ENCODE data around the gene NKRF.

NKRF gene

GRCh38 chrX:119624951-119625668 lies 18.9 kb upstream of the NKRF start:
- Mint-ChIP-seq H3K36me3 (peaks cover 97% of the 10 kb centered on the region), H3K4me1 (no peaks in the 10 kb centered on the region), H3K9me3 (no peaks in the 10 kb centered on the region), H3K4me3 (no peak overlapping the region), H3K27ac (peak overlapping the region; percentile 43)
- no peak for DNase-seq (ENCODE audit: low spot score in 2 of 2)
- ATAC-seq: no peak

DNA sequence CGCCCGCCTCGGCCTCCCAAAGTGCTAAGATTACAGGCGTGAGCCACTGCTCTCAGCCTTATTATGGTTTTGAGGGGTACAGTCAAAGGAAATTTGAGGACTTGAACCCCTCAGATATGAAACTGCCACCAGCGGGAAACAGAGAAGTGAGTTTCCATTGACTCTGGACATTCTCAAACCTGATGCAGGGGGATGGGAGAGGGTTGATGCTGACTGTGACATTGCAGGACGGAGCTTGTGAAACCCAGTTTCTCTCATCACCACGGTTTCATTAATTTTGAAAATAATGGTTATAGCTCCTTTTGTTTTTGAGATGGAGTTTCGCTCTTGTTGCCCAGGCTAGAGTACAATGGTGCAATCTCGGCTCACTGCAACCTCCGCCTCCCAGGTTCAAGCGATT lies 18.2 kb upstream of the NKRF start:
- no peak overlapping the region for H3K27ac Mint-ChIP-seq
- no peaks in the 10 kb centered on the region for H3K4me1 Mint-ChIP-seq
- H3K36me3 Mint-ChIP-seq: peaks cover 97% of the 10 kb centered on the region
- ATAC-seq: no peak
- no peak for DNase-seq (ENCODE audit: low spot score in 2 of 2)
- H3K9me3 Mint-ChIP-seq: no peaks in the 10 kb centered on the region
- H3K4me3 Mint-ChIP-seq: no peak overlapping the region

GRCh38 chrX:119622356-119623232 lies 16.4 kb upstream of the NKRF start:
- Mint-ChIP-seq H3K36me3 (peaks cover 94% of the 10 kb centered on the region), H3K9me3 (no peaks in the 10 kb centered on the region), H3K27ac (no peak overlapping the region), H3K4me1 (no peaks in the 10 kb centered on the region), H3K4me3 (no peak overlapping the region)
- ATAC-seq (no peak), DNase-seq (ENCODE audit: low spot score in 2 of 2) (no peak)

DNA sequence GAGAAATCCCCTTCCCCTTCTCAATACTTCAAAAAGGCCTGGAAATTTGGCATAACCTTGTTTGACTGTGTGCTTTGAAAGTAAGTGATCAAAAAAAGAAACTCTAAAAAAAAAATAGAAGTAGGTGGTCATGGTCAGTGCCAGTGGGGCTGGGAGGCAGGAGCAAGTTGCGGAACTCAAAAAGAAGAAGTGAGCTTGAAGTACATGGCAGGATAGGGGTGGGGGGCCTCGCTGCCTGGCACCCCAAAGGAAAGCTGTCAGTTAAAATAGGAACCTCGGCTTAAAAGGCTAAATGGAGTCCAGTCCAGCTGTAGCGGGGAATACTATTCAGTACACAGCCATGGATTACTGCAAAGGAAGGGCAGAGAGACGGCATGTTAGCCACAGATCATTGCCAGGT lies 12.2 kb upstream of the NKRF start:
- Mint-ChIP-seq H3K4me1 (no peaks in the 10 kb centered on the region), H3K27ac (no peak overlapping the region), H3K9me3 (no peaks in the 10 kb centered on the region), H3K4me3 (no peak overlapping the region), H3K36me3 (peaks cover 62% of the 10 kb centered on the region)
- ATAC-seq (no peak), DNase-seq (ENCODE audit: low spot score in 2 of 2) (no peak)

DNA sequence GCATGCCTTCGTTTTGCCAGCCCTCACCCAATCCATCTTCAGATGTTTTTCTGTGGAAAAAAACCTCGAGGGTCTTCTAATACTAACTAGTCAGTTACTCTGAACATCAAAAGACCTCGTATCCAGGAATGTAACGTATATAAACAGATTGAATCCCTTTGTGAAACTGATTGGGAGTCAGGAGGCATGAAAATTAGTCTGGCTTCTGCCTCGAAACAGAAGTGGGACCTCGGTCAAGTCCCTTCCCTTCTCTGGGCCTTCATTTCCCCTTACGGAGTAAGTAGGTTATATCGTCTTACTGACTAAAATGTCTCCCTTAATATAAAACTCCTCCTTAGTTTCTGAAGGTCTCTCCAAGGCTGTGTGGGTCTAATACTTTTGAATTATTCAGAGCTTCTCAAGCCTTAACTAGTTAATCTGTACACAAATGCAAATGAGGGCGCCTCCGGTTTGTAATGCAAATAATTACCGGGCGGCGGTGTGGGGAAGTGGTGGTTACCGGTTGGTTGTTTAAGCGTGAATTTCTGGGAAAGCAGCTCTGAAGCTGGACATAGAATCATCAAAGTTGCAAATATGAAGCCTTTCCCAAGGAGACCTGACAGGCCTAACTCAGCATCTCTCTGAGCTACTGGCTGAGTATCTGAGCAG lies 11.4 kb upstream of the NKRF start:
- H3K9me3 Mint-ChIP-seq: no peaks in the 10 kb centered on the region
- no peaks in the 10 kb centered on the region for H3K4me1 Mint-ChIP-seq
- H3K27ac Mint-ChIP-seq: no peak overlapping the region
- DNase-seq (ENCODE audit: low spot score in 2 of 2) (no peak), ATAC-seq (no peak)
- H3K4me3 Mint-ChIP-seq: no peak overlapping the region
- H3K36me3 Mint-ChIP-seq: peaks cover 61% of the 10 kb centered on the region

- Mint-ChIP-seq H3K9me3 (no peaks in the 10 kb centered on the region), H3K36me3 (peaks cover 39% of the 10 kb centered on the region), H3K4me1 (no peaks in the 10 kb centered on the region), H3K27ac (no peak overlapping the region), H3K4me3 (no peak overlapping the region)
- DNase-seq (ENCODE audit: low spot score in 2 of 2) (no peak), ATAC-seq (no peak)
These were observed 8.6 kb upstream of the NKRF start for GRCh38 chrX:119614776-119615175.

- no peak for ATAC-seq
- peaks cover 39% of the 10 kb centered on the region for H3K36me3 Mint-ChIP-seq
These were observed 780 bp upstream of the NKRF start for GRCh38 chrX:119607018-119607389.

GRCh38 chrX:119605464-119606279 lies 552 bp downstream of the NKRF start:
- H3K36me3 Mint-ChIP-seq: peaks cover 52% of the 10 kb centered on the region
- peaks cover 25% of the 10 kb centered on the region for H3K4me1 Mint-ChIP-seq
- DNase-seq (ENCODE audit: low spot score in 2 of 2): peak; percentile 3 to 61
- peak; percentile 78 for ATAC-seq
- no peaks in the 10 kb centered on the region for H3K9me3 Mint-ChIP-seq
- H3K4me3 Mint-ChIP-seq: peak overlapping the region; percentile 90
- peak overlapping the region; percentile 95 for H3K27ac Mint-ChIP-seq

More at GRCh38 chrX:119607018-119607389, 780 bp upstream of the NKRF start:
- Mint-ChIP-seq H3K4me1 (peaks cover 25% of the 10 kb centered on the region), H3K27ac (peak overlapping the region; percentile 95), H3K9me3 (no peaks in the 10 kb centered on the region), H3K4me3 (peak overlapping the region; percentile 90)
- no peak for DNase-seq (ENCODE audit: low spot score in 2 of 2)

DNA sequence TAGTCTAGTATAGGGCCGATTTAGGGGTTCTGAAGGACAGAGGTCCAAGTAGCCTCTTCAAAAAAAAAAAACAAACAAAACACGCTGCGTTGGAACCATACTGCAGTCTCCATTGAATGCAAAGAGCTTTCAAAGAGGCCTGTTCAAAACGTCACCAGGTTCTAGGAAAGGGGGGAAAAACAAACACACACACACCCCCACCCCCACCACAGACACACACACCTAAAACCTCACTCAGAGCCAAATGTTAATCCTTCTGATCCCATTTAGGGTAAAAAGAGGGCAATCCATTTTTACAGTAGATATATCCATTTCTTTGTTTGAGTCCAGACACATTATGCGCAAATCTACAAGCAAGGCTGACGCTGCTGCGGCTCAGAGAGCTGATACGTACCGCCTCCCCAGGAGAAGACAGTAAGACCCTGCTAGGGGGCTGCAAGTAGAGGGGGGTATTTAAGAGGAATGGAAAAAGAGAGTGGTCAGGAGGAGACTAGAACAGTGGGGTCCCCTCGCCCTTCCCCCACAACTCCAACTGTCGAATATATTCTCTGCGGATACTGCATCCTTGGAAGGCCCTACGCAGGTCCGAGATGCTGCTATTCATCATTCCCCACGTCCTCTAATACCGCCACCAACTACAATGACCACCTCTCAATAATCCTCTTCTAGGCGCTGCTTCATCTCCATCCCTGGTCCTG lies 1.3 kb downstream of the NKRF start:
- Mint-ChIP-seq H3K4me3 (peak overlapping the region; percentile 90), H3K4me1 (peaks cover 25% of the 10 kb centered on the region), H3K9me3 (no peaks in the 10 kb centered on the region), H3K27ac (peak overlapping the region; percentile 95), H3K36me3 (peaks cover 60% of the 10 kb centered on the region)
- DNase-seq (ENCODE audit: low spot score in 2 of 2) (no peak), ATAC-seq (no peak)

DNA sequence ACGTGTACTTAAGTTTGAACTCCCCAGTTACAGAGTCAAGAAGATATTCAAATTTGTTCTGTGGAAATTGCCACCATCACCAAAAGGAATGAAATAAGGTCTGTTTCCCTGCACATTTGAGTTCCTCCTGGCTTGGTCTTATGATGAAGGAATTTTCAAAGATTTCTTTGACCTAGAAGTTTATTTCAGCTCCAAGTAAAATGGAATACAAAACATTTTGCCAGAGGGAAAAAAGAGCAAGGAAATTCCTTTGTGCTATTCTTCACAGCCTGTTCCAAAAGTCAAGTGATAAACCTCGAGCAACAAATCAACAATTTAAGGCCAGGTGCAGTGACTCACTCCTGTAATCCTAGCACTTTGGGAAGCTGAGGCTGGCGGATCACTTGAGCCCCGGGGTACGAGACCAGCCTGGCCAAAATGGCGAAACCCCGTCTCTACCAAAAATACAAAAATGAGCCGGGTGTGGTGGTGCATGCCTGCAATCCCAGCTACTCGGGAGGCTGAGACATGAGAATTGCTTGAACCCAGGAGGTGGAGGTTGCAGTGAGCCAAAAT lies 3.4 kb downstream of the NKRF start:
- Mint-ChIP-seq H3K27ac (no peak overlapping the region), H3K4me3 (no peak overlapping the region)
- ATAC-seq: no peak

GRCh38 chrX:119589810-119590209 lies 16.4 kb downstream of the NKRF start:
- H3K4me1 Mint-ChIP-seq: no peaks in the 10 kb centered on the region
- ATAC-seq (no peak), DNase-seq (ENCODE audit: low spot score in 2 of 2) (no peak)
- H3K4me3 Mint-ChIP-seq: no peak overlapping the region
- H3K27ac Mint-ChIP-seq: peak overlapping the region; percentile 16
- H3K9me3 Mint-ChIP-seq: no peaks in the 10 kb centered on the region
- H3K36me3 Mint-ChIP-seq: peaks cover 84% of the 10 kb centered on the region

More for the DNA sequence above, 3.4 kb downstream of the NKRF start:
- Mint-ChIP-seq H3K4me1 (peaks cover 25% of the 10 kb centered on the region), H3K36me3 (peaks cover 71% of the 10 kb centered on the region), H3K9me3 (no peaks in the 10 kb centered on the region)
- no peak for DNase-seq (ENCODE audit: low spot score in 2 of 2)

- DNase-seq (ENCODE audit: low spot score in 2 of 2) (no peak), ATAC-seq (peak; percentile 80)
- Mint-ChIP-seq H3K4me1 (peaks cover 7% of the 10 kb centered on the region), H3K9me3 (no peaks in the 10 kb centered on the region), H3K4me3 (no peak overlapping the region), H3K36me3 (peaks cover 42% of the 10 kb centered on the region), H3K27ac (peak overlapping the region; percentile 66)
These were observed 22.7 kb downstream of the NKRF start for GRCh38 chrX:119583431-119584059.

- Mint-ChIP-seq H3K4me1 (peaks cover 7% of the 10 kb centered on the region), H3K27ac (no peak overlapping the region), H3K36me3 (peaks cover 36% of the 10 kb centered on the region), H3K4me3 (no peak overlapping the region), H3K9me3 (no peaks in the 10 kb centered on the region)
- ATAC-seq (no peak), DNase-seq (ENCODE audit: low spot score in 2 of 2) (no peak)
These were observed 26.8 kb downstream of the NKRF start for GRCh38 chrX:119579414-119579813.

Data from stimulated activated effector memory CD8-positive, alpha-beta T cell treated with anti-CD3 and anti-CD28 coated beads, Interleukin-12 subunit alpha, Interleukin-12 subunit beta, amount 100 ng/mL, for 72 hours (primary cell).